ENCODE measurements around the gene EDEM1. TPM values are rescaled to one million over a fixed set of nuclear protein-coding genes. Genes with fewer than 3 reads are reported as not detected.

Gene EDEM1
- total RNA-seq, 2 experiments from 2014 or later, result 132 to 133 TPM

GRCh38 chr3:5201536-5201935 lies 14.0 kb downstream of the EDEM1 start:
- Mint-ChIP-seq H3K36me3 (peaks cover 76% of the 10 kb centered on the region), H3K27ac (peak overlapping the region; percentile 14), H3K4me1 (peaks cover 57% of the 10 kb centered on the region), H3K4me3 (no peak overlapping the region), H3K9me3 (peaks cover 7% of the 10 kb centered on the region), H3K27me3 (no peaks in the 10 kb centered on the region)
- DNase-seq, result no peak

DNA sequence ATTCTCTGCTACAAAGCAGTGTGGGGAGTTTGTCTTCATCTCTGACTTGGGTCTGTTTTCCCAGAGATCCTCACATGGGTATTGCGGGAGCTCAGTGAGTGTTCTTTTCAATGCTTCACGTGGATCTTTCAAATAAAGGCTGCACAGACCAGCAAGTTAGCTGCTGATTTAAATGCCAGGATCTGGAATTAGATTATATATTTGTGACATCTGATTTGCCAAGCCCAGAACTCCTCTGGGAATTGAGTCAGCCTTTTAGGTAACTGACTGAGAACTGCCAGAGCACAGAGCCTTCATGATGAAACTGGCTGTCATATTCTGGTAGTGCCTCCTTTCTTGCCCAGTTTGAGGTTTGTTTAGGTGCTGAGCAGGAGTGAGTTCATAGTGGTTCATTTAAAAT lies 14.7 kb downstream of the EDEM1 start:
- peaks cover 3% of the 10 kb centered on the region for H3K9me3 Mint-ChIP-seq
- H3K36me3 Mint-ChIP-seq, result peaks cover 71% of the 10 kb centered on the region
- peaks cover 50% of the 10 kb centered on the region for H3K4me1 Mint-ChIP-seq
- no peak for DNase-seq
- no peaks in the 10 kb centered on the region for H3K27me3 Mint-ChIP-seq
- H3K27ac Mint-ChIP-seq, result peak overlapping the region; percentile 14
- no peak overlapping the region for H3K4me3 Mint-ChIP-seq

DNA sequence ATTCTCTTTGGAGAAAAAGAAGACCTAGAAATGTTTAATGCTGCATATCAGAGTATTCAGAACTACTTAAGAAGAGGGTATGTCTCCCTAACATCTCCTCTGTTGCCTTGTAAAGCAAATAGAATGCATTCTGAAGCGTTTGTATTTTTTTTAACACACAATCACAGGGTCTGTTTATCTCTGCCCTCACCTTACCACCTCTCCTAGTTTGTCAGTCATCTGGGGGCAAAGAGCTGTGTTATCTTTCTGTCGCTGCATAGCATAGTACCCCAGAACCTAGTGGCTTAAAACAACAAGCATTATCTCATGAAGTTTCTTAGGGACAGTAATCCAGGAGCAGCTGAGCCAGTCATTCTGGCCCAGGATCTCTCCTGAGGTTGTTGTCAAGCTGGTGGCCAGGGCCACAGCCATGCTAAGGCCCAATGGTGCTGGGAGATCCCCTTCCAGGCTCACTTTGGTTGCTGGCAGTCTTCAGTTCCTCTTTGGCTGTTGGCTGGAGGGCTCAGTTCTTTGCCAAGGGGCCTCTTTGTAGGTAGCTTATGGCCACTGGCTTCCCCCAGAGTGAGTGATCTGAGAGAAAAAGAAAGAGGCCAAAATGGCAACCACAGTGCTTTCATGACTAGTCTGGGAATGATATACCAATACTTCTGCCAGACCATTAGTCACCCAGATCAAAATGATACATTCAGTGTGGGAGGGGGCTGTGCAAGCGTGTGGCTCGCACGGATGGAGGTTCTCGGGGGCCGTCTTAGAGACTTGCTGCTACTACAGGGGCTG lies 17.8 kb downstream of the EDEM1 start:
- no peak overlapping the region for H3K4me3 Mint-ChIP-seq
- peaks cover 65% of the 10 kb centered on the region for H3K36me3 Mint-ChIP-seq
- no peaks in the 10 kb centered on the region for H3K27me3 Mint-ChIP-seq
- H3K27ac Mint-ChIP-seq, result peak overlapping the region; percentile 72
- peaks cover 26% of the 10 kb centered on the region for H3K4me1 Mint-ChIP-seq
- no peaks in the 10 kb centered on the region for H3K9me3 Mint-ChIP-seq
- no peak for DNase-seq

GRCh38 chr3:5210926-5211325 lies 23.4 kb downstream of the EDEM1 start:
- H3K4me3 Mint-ChIP-seq, result no peak overlapping the region
- DNase-seq, result no peak
- H3K36me3 Mint-ChIP-seq, result peaks cover 64% of the 10 kb centered on the region
- H3K27ac Mint-ChIP-seq, result no peak overlapping the region
- no peaks in the 10 kb centered on the region for H3K9me3 Mint-ChIP-seq
- H3K4me1 Mint-ChIP-seq, result peaks cover 9% of the 10 kb centered on the region
- H3K27me3 Mint-ChIP-seq, result no peaks in the 10 kb centered on the region

DNA sequence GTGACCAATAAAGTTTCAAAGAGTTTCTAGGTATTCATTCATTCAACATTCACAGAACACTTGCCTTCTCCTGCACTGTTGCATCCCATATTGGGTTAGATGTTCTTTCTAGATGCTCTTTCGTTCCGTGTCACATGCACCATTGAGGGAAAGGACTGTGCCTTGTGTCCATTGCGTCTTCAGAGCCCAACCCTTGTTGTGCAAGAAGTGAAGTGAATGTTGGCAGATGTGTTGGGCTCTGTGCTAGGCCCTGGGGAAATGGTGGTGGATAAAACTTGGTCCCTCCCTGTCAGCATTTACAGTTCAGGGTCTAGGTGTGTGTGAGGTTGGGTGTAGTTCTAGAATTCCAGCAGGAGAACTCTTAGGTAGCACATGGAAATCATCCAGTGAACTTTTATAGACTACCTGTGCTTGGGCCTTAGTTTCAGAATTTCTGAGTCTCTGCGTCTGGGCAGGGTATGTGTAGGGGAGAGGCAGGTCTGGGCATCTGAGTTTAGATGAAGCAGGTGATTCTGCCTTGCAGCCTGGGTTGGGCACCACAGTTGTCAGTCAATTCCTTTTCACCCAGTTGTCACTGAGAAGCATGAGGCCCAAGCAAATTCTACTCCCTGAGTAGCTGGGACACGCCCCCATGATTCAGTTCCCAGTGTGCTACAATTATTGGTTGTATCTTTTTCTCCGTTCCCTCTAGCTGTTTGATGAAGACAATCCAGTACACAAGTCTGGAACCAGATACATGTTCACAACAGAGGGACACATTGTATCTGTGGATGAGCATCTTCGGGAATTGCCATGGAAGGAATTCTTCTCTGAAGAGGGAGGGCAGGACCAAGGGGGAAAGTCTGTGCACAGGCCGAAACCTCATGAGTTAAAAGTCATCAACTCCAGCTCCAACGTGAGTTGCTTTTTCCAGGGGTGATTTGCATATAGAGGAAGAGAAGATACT lies 25.4 kb downstream of the EDEM1 start:
- Mint-ChIP-seq H3K27ac (peak overlapping the region; percentile 21), H3K4me1 (peaks cover 9% of the 10 kb centered on the region), H3K4me3 (no peak overlapping the region), H3K9me3 (no peaks in the 10 kb centered on the region), H3K27me3 (no peaks in the 10 kb centered on the region), H3K36me3 (peaks cover 51% of the 10 kb centered on the region)
- no peak for DNase-seq

DNA sequence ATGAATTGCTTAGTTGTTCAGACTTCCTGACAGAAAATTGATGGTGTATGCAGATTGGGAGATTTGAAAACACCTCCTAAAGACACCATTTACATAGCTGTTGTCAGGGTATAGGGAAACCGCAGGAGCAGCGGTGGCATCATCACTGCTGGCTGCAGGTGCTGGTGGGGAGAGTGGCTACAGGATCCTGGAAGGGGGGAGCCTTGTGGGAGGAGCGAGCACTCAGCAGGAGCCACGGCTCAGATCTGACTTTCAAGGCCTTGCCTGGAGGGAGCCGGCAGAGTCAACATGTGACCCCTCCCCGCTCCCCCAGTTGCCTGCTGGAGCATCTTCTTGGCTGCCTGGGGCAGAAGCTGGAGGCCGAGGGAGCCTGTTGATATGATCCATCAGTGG lies 26.1 kb downstream of the EDEM1 start:
- Mint-ChIP-seq H3K27ac (peak overlapping the region; percentile 52), H3K9me3 (no peaks in the 10 kb centered on the region), H3K4me3 (no peak overlapping the region), H3K4me1 (peaks cover 9% of the 10 kb centered on the region), H3K27me3 (no peaks in the 10 kb centered on the region), H3K36me3 (peaks cover 44% of the 10 kb centered on the region)
- DNase-seq, result no peak

DNA sequence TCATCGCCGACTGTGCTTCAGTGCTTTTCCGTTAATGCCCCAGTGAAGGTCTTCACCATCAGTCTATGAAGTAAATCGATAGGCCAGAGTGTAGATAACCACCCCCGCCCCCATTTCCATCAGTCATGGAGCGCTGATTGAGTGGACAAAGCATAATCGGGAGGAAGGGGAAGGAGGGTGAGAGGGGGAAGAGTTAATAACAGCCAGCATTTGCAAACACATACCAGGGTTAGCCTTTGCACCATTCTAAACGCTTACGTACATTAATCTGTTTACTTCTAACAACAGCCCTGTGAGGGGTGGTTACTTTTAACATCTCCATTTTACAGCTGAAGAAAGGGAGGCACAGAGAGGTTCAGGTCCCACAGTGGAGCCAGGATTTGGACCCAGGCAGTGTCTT lies 26.8 kb downstream of the EDEM1 start:
- H3K4me1 Mint-ChIP-seq, result peaks cover 6% of the 10 kb centered on the region
- H3K27ac Mint-ChIP-seq, result no peak overlapping the region
- no peaks in the 10 kb centered on the region for H3K27me3 Mint-ChIP-seq
- H3K36me3 Mint-ChIP-seq, result peaks cover 41% of the 10 kb centered on the region
- no peaks in the 10 kb centered on the region for H3K9me3 Mint-ChIP-seq
- DNase-seq, result no peak
- H3K4me3 Mint-ChIP-seq, result no peak overlapping the region

- H3K9me3 Mint-ChIP-seq, result no peaks in the 10 kb centered on the region
- no peak overlapping the region for H3K27ac Mint-ChIP-seq
- no peak for DNase-seq
- H3K4me3 Mint-ChIP-seq, result no peak overlapping the region
- peaks cover 23% of the 10 kb centered on the region for H3K36me3 Mint-ChIP-seq
- peaks cover 9% of the 10 kb centered on the region for H3K4me1 Mint-ChIP-seq
- no peaks in the 10 kb centered on the region for H3K27me3 Mint-ChIP-seq
These were observed 30.5 kb downstream of the EDEM1 start for GRCh38 chr3:5217824-5218595.

GRCh38 chr3:5218815-5219214 lies 31.3 kb downstream of the EDEM1 start:
- no peaks in the 10 kb centered on the region for H3K9me3 Mint-ChIP-seq
- peaks cover 15% of the 10 kb centered on the region for H3K36me3 Mint-ChIP-seq
- no peaks in the 10 kb centered on the region for H3K27me3 Mint-ChIP-seq
- H3K27ac Mint-ChIP-seq, result peak overlapping the region; percentile 31
- no peak overlapping the region for H3K4me3 Mint-ChIP-seq
- peaks cover 8% of the 10 kb centered on the region for H3K4me1 Mint-ChIP-seq
- no peak for DNase-seq

- Mint-ChIP-seq H3K4me1 (peaks cover 4% of the 10 kb centered on the region), H3K9me3 (no peaks in the 10 kb centered on the region), H3K27me3 (no peaks in the 10 kb centered on the region), H3K36me3 (peaks cover 11% of the 10 kb centered on the region), H3K4me3 (no peak overlapping the region), H3K27ac (peak overlapping the region; percentile 31)
- DNase-seq, result no peak
These were observed 31.7 kb downstream of the EDEM1 start for GRCh38 chr3:5219216-5219615.

- no peak overlapping the region for H3K4me3 Mint-ChIP-seq
- H3K9me3 Mint-ChIP-seq, result no peaks in the 10 kb centered on the region
- H3K27ac Mint-ChIP-seq, result peak overlapping the region; percentile 40
- DNase-seq, result no peak
- H3K27me3 Mint-ChIP-seq, result no peaks in the 10 kb centered on the region
- peaks cover 4% of the 10 kb centered on the region for H3K4me1 Mint-ChIP-seq
- H3K36me3 Mint-ChIP-seq, result peaks cover 7% of the 10 kb centered on the region
These were observed 32.7 kb downstream of the EDEM1 start for GRCh38 chr3:5220193-5220592.

- no peaks in the 10 kb centered on the region for H3K27me3 Mint-ChIP-seq
- DNase-seq, result no peak
- H3K4me1 Mint-ChIP-seq, result peaks cover 4% of the 10 kb centered on the region
- no peaks in the 10 kb centered on the region for H3K9me3 Mint-ChIP-seq
- H3K4me3 Mint-ChIP-seq, result no peak overlapping the region
- H3K27ac Mint-ChIP-seq, result no peak overlapping the region
- peaks cover 7% of the 10 kb centered on the region for H3K36me3 Mint-ChIP-seq
These were observed 33.3 kb downstream of the EDEM1 start for GRCh38 chr3:5220667-5221431.

DNA sequence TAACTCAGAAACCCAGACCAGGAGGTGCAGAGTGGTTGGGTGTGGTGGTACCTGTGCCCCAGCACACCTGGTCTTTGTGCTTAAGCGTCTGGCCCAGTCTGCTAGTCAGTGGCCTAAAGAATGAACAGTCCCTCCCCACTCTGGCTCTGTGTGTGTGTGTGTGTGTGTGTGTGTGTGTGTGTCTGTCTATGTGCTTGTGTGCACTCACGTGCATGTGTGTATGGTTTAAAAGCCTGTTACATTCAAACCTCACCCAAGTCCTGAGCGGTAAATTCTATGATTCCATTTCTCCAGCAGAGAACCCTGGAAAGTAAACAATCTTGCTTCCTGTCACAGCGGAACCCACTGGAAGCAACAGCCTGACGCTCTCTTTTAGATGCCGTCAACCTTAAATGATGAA lies 34.2 kb downstream of the EDEM1 start:
- DNase-seq, result no peak
- H3K4me1 Mint-ChIP-seq, result peaks cover 4% of the 10 kb centered on the region
- no peak overlapping the region for H3K4me3 Mint-ChIP-seq
- H3K27ac Mint-ChIP-seq, result no peak overlapping the region
- H3K27me3 Mint-ChIP-seq, result no peaks in the 10 kb centered on the region
- H3K36me3 Mint-ChIP-seq, result peaks cover 7% of the 10 kb centered on the region
- no peaks in the 10 kb centered on the region for H3K9me3 Mint-ChIP-seq

DNA sequence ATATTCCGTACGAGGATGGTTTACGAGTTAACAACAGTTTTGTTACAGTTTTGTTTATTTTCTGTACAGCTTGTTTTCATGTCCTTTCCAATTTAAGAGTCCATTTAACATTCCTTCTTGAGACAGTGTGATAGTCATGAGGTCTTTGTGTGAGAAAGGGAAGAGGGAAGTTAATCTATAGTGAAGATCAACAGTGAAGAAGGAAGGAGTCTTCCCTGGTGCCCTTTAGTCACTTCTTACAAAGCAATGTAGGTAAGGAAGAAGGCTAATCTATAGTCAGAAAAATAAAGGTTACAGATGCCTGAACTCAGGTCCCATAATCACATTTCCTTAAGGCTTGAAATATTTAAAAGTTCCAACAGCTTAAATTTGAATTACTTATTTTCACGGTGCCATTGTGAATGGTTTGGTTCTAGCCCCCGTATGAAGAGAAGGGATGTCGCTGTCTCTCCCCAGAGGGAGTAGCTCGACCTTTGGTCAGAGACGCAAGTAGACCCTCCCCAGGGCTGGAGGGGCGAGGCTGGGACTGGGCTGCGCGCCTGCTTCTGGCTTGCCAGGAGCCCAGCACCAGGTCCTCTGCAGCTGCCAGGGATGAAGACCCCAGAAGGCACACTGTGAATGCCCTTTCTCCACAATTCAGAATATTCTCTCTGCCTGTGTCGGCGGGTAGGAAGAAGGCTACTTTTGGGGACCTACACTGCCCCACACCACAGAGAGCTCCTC lies 34.9 kb downstream of the EDEM1 start:
- H3K27ac Mint-ChIP-seq, result no peak overlapping the region
- H3K36me3 Mint-ChIP-seq, result peaks cover 7% of the 10 kb centered on the region
- no peak for DNase-seq
- H3K9me3 Mint-ChIP-seq, result no peaks in the 10 kb centered on the region
- H3K4me3 Mint-ChIP-seq, result no peak overlapping the region
- H3K27me3 Mint-ChIP-seq, result no peaks in the 10 kb centered on the region
- H3K4me1 Mint-ChIP-seq, result peaks cover 4% of the 10 kb centered on the region

All from activated naive CD8-positive, alpha-beta T cell treated with anti-CD3 and anti-CD28 coated beads for 36 hours (primary cell).